Islet precursor cell (in vitro differentiated cells): ENCODE measurements around the gene SAP30L.
A peak's percentile ranks its signal among the peaks of the same experiment; 100 is the strongest.

Source experiments
- DNase-seq: peaks from one replicate; pipeline ENCODE4 v3.0.0-alpha.2; 2018

SAP30L gene

DNA sequence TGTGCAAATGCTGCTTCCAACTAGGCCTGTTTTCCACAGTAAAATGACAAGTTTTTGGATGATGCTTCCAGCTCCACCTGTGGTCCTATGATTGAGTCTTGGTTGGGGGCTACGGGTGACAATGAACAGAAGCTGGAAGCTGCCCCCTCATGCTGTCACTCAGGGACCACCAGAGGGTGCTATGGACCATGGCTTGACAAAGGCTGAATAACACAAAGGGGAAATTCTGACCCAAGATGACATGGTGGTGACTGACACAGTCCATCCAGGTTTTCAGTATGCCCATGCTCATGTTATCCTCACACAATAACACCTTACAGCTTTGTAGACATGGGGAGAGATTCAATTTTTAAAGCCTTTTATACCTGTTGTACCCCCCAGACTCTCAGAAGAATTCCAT lies 23.9 kb upstream of the SAP30L start:
- peak; percentile 69 for DNase-seq

DNA sequence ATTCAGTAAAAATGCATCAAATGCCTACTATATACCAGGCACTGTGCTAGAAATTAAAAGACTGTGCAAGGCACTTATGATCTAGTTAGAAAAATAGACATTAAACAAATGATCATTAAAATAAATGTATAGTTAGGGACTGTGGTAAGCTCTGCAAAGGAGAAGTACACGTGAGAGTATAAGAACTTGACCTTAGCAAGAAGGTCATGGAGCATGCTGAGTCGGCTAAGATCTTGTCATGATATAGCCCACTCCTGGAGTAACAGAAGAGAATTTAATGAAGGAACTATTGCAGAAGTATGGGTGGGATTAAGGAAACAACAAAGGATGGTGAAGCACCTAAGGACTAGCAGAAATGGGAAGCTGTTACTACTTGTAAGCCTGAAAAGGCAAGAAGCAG lies 23.5 kb upstream of the SAP30L start:
- DNase-seq = no peak

DNA sequence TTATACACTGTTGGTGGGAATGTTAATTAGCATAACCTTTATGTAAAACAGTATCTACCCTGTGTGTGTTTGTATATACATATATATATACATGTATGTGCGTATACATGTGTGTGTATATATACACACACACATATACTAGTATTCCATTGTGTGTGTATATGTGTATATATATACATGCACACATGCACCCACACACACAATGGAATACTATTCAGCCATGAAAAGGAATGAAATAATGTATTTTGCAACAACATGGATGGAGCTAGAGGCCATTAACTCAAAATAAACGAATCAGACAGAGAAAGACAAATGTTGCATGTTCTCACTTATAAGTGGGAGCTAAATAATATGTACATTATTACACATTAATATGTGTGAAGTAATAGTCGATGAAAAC lies 17.6 kb upstream of the SAP30L start:
- no peak for DNase-seq

- DNase-seq = no peak
Observed at GRCh38 chr5:154429341-154429740, 16.5 kb upstream of the SAP30L start.

DNA sequence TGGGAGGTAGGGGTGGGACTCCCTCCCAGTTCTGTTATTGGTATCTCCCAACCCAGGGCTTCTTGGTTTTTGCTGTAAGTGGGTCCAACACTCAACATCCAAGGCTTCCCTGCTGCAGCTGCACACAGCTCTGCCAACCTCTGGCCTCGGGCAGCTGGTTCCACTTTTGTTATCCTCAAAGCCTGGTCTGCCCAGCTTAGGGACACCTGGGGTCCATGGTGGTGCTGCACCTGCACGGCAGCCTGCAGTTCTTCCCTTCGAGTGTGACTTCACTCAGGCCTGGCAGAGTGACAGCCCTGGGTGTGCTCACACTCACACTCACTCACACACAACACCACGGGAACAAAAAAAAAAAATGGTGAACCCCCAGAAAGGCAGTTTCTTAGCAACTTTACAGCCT lies 15.3 kb upstream of the SAP30L start:
- DNase-seq = no peak

DNA sequence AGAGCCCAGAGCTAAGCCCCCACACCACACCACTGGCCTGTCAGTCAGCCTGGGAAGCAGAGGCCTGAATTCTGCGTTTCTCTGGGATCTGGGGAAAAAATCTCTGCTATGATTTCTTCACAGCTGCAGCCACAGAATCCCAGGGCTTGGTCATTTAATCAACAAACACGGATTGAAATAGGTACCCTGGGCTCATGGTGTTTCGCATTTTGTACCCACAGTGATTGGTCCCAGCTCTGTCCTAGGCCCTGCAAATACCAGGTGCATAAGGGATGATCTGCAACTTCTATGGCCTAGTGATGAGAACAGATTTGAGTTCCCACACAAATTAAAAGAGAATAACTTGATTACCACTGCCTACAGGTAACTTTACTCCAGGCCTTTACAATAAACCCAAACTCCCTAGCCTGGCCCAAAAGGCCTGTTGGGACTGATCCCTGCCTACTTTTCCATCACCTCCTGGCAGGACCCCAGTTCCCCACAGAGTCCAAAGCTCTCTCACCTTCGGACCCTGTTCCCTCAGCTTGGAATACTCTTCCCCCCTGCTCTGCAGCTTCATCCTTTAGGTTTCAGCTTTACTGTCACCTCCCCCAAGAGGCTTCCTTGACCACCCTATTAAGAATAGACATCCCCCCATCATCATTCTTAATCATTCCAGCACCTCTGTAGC lies 14.7 kb upstream of the SAP30L start:
- no peak for DNase-seq

GRCh38 chr5:154435226-154435625 lies 10.6 kb upstream of the SAP30L start:
- peak; percentile 43 for DNase-seq

GRCh38 chr5:154437281-154437965 lies 8.4 kb upstream of the SAP30L start:
- DNase-seq = no peak

DNA sequence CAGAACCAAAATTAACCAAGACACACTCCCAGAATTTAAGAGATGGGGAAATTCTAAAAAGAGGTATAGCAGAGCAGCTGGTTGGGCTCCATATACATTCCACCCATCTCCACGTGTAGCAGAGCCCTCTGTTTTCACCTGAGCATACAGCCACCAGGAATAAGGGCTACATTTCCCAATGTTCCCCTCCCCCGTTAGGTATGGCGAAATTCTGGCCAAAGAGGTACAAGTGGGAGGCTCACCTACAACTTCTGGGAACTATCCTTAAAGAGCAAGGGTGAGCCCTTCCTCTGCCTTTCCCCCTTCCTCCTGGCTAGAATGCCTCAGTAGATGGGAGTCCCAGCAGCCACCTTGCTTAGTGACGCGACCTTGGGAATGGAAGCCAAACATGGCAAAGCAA lies 5.3 kb upstream of the SAP30L start:
- peak; percentile 14 for DNase-seq

DNA sequence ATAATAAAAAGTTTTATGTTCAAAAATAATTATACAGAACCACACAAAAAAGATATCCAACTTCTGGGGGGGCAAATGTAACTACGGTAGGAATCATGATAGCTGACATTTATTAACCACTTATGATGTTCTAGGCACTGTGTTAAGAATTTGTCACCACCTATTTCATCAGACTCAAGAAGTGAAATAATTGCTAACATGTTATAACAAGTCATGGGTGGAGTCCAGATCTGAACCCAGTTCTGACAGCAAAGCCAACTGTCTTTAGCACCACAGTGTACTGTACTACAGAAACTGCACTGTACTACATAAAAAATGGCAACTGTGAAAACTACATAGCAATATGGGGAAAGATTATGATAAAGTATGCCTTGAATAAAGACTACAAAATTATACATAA lies 3.0 kb upstream of the SAP30L start:
- DNase-seq = no peak

DNA sequence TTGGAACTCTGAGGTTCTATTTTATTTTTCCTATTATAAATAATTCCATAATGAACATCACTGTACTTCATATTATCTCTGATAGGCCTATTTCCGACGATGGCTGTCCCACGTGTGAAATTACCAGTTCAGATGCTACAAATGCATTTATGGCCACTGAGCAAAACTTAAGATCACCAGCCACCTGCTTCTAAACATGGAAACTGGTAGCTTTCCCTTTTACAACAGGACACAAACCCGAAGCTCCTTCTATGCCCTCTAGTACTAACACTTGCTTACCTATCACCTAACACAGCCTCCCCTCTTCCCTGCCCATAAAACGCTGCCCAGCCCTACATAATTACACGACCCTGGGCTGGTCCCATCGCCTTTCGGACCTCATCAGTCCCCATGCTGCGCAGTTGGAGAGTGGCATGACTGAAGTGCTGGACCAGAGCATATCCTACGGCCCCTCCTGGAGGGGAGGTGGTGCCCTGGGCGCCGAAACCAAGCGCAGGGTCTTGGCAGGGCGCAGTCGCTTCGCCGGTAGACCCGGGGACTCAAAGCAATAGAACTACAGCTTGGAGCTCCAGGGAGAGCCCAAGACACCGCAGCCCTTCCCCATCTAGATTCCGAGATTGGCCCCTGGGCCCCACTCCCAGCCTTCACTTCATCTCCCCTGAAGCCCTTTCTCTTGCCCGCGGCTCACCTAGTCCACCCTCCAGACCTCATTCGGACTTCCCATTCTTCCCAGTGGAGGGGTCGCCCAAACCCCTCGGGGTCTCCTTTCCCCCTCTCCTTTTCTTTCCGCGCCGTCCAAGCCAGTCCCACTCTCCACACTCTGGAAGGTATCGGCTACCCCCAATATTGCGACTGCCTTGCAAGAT lies 1.0 kb upstream of the SAP30L start:
- peak; percentile 69 for DNase-seq

DNA sequence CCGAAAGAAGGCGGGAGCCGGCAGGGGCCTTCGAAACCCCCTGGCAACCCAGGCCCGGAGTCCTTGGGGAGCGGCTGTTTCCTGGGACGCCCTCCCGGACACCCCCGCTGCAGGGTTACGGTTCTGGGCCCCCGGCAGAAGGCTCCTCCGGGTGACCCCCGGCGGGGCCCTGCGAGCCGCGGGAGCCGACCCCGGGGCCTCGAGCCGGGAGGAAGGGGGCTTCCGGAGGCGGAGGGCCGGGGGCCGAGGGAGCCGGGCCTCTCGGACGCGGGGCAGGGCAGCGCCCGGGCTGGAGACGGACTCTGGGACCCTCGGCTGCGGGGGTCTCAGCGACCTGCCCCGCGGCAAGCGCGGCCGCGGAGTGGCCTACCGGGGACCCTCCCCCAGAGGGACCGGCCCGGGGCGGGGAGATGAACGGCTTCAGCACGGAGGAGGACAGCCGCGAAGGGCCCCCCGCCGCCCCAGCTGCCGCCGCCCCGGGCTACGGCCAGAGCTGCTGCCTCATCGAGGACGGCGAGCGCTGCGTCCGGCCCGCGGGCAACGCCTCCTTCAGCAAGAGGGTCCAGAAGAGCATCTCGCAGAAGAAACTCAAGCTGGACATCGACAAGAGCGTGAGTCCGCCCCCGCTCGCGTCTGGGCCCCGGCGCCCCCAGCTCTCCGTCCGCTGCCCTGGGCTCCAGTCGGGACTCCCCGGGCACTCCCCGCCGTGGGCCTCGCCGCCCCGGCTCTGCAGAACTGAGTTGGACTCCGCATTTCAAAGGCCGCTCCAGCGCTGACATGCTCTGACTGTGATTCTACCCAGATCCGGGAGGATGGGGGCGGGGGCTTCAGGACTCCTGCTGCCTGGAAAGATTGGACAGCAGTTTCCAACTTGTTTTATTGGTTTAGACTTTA lies 645 bp downstream of the SAP30L start:
- DNase-seq = peak; percentile 92

DNA sequence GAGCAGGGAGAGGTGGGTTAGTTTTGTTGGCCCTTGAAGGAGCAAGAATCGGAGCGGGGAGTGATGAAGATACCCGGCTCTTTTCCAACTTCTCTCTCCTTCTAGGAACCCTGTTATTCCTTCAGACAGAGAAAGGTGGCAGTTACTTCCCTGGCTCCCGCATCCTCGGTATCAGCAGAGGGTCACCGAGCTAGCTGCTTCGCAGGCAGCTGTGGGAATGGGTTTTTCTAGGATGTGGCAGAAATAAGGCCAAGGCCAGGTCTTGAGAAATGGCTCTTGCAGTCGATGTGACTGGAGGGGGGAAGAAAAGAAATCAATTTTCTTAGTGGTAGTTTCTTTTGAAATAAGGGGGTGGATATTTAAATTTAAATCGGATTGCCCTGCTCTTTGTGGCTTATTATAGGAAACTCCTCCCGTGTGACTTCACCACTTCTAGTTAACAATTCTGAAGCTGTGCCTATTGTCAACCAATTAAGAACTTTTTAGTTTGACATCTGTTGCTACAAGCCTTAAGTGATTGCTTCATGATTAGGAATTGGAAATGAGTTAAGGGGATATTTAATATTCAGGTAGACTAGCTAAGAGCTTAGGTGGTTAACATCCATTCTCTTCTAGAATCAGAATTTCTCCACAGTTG lies 1.4 kb downstream of the SAP30L start:
- no peak for DNase-seq

GRCh38 chr5:154449786-154450185 lies 4.0 kb downstream of the SAP30L start:
- no peak for DNase-seq

GRCh38 chr5:154451957-154452356 lies 6.2 kb downstream of the SAP30L start:
- no peak for DNase-seq

- DNase-seq = peak; percentile 40
Observed at GRCh38 chr5:154455585-154455984, 9.8 kb downstream of the SAP30L start.

- no peak for DNase-seq
Observed at GRCh38 chr5:154456540-154456939, 10.7 kb downstream of the SAP30L start.

GRCh38 chr5:154459015-154459414 lies 13.2 kb downstream of the SAP30L start:
- peak; percentile 43 for DNase-seq

DNA sequence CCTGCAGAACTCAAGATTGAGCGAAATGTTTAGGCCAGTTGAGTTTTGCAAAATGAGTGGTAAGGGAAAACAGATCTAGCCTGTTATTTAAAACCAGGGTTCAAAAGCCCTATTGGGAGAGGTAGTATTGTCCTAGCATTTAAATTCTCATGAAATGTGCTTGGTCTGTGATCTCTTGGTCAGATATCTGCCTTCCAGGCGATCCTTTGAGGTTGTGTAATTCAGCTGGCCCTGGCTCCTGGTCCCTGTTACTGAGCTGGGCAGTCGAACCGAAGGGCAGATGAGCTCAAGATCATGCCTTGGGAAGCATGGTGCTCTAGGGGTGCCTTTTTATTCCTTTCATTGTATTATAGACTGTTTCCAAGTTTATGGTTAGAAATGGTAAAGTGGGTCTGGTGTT lies 14.4 kb downstream of the SAP30L start:
- no peak for DNase-seq

DNA sequence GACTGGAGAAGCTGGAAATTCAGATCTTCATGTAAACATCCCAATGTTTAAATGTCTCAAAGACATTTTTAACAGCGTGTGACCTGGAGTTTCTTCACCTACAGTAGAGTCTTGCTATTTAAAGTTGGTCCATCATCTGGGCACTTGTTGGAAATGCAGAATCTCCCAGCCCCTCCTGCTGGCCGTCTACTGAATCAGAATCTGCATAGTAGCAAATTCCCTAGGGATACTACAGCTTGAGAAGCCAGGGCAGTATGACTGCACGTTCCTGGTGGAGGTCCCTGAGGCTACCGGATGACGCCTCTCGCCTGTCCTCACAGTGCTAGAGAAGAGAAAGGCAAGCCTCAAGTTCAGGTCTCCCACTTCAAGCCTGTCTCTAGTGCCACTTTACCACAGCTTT lies 15.7 kb downstream of the SAP30L start:
- DNase-seq = peak; percentile 87

DNA sequence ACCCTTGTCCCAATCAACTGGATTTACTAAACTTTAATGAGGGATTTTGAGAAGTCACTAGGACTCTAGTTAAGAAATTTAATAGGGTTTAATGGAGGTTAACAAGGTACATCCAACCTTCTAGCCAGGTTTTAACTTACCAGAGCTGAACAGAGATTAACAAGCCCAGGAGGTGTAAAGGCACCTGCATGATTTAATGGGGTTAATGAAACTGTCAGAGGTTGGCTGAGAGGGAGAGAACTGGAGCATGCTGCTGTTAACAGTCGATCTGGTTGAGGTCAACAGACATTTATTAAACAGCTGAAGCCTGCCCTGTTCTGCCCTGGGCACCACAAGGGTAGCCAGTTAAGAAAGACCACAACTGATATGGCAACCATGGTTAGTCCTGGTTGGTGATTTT lies 18.6 kb downstream of the SAP30L start:
- DNase-seq = no peak

GRCh38 chr5:154465169-154465568 lies 19.4 kb downstream of the SAP30L start:
- no peak for DNase-seq
